Colonic mucosa (tissue), 4 donors: ENCODE measurements around the gene STARD9. TPM values are rescaled to one million over a fixed set of nuclear protein-coding genes. Genes with fewer than 3 reads are reported as not detected.
A peak's percentile ranks its signal among the peaks of the same experiment; 100 is the strongest.
"Not testable (repeated sequence)": the region's sequence is repeated elsewhere in the genome, so short reads cannot be mapped to it uniquely, and the experiment has no call there.

ENCODE experiments used
- DNase-seq: peaks from one replicate; pipeline ENCODE4 v3.0.0-alpha.2; 2020
- H3K27ac ChIP-seq: fragments of 200-600 bp; one replicate; pipeline ENCODE4 v1.8.0; 2021
- H3K27me3 ChIP-seq: fragments of 200-600 bp; one replicate; pipeline ENCODE4 v1.8.0; 2021
- H3K36me3 ChIP-seq: fragments of 200-600 bp; one replicate; pipeline ENCODE4 v1.8.0; 2021
- H3K4me1 ChIP-seq: fragments of 200-600 bp; one replicate; pipeline ENCODE4 v1.8.0; 2021; ENCODE audit warnings: mild to moderate bottlenecking
- H3K4me3 ChIP-seq: fragments of 200-600 bp; one replicate; pipeline ENCODE4 v1.8.0; 2021
- H3K9ac ChIP-seq, 2 donors: one replicate each; pipeline ENCODE4 v1.7.0; 2013; ENCODE audit warnings: control low read depth in 2 of 2, low read depth in 2 of 2, low read length in 2 of 2
- H3K9me3 ChIP-seq: fragments of 200-600 bp; one replicate; pipeline ENCODE4 v1.8.0; 2021
- intact Hi-C: fragments of 100-400 bp; cut with DNase I; formaldehyde crosslinking; loops from one replicate; pipeline ENCODE4 v1.14.1; 2022
- total RNA-seq, 2 donors: library from RNA; stranded (reverse); fragmentation: NEBNext Ultra II Directional in 1 of 2; extraction: Animal tissue kit (Norgen Biotek cat#: 25700) in 1 of 2; gene quantifications; one replicate each; pipeline ENCODE4 v1.2.1, GENCODE V29; 2021
- TF ChIP-seq, protein P1 (sequence below): fragments of 200-600 bp; IDR thresholded peaks from one replicate; pipeline ENCODE4 v1.8.0; 2022; ENCODE audit warnings: antibody characterized with exemption, mild to moderate bottlenecking
- donor health status: healthy.
- donor health status: DM: no; HTN: no; CAD: no.
- donor health status: DM: no; HTN: no; CAD: no.

The STARD9 gene
- total RNA-seq, 2 donors from 2014 or later = 4.7 to 5.2 TPM

GRCh38 chr15:42548249-42549031, 27.0 kb upstream of the STARD9 start, which contains the start of the genes HAUS2 and LRRC57:
HAUS2 (plus strand) TSS chr15:42548838; CDS start chr15:42548873, 35 bp downstream.
LRRC57 (minus strand) TSS chr15:42548793; CDS start chr15:42548434, 359 bp downstream.
- DNase-seq = peak; percentile 93
- no peaks in the 10 kb centered on the region for H3K27me3 ChIP-seq
- peak within 1 kb of the TSS; percentile 89 for H3K27ac ChIP-seq
- TF ChIP-seq, protein P1, sequence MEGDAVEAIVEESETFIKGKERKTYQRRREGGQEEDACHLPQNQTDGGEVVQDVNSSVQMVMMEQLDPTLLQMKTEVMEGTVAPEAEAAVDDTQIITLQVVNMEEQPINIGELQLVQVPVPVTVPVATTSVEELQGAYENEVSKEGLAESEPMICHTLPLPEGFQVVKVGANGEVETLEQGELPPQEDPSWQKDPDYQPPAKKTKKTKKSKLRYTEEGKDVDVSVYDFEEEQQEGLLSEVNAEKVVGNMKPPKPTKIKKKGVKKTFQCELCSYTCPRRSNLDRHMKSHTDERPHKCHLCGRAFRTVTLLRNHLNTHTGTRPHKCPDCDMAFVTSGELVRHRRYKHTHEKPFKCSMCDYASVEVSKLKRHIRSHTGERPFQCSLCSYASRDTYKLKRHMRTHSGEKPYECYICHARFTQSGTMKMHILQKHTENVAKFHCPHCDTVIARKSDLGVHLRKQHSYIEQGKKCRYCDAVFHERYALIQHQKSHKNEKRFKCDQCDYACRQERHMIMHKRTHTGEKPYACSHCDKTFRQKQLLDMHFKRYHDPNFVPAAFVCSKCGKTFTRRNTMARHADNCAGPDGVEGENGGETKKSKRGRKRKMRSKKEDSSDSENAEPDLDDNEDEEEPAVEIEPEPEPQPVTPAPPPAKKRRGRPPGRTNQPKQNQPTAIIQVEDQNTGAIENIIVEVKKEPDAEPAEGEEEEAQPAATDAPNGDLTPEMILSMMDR = no peak
- H3K9ac ChIP-seq = peak within 1 kb of the TSS; percentile 72 to 83
- peaks cover 4% of the 10 kb centered on the region for H3K36me3 ChIP-seq
- intact Hi-C loops = no loop called here
- H3K4me1 ChIP-seq = no peaks in the 10 kb centered on the region
- H3K9me3 ChIP-seq = no peaks in the 10 kb centered on the region
- H3K4me3 ChIP-seq = peak within 1 kb of the TSS; percentile 73

DNA sequence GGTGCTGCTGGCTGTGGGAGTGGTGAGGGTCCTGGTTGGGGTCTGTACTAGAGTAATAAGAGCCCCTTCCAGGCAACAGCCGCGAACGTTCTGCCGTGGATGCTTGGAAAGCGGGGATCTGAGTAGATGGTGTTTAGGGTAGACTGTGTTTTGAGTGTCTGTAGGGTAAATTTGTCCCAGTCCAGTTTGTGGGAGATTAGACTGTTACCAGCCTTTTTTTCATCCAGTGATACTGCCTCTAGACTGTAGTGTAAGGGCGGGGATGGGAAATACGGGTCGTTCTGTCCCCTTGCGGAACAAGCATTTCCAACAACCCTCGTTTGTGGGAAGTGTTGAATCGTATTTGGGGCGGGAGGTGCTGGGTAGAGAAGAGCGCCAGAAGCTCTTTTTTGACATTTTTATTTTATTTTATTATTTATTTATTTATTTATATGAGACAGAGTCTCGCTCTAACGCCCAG, 26.3 kb upstream of the STARD9 start:
- H3K27ac ChIP-seq = peak overlapping the region; percentile 89
- intact Hi-C loops = no loop called here
- H3K9me3 ChIP-seq = no peaks in the 10 kb centered on the region
- TF ChIP-seq, protein P1 = no peak
- H3K4me3 ChIP-seq = peak overlapping the region; percentile 73
- peak overlapping the region; percentile 72 to 83 for H3K9ac ChIP-seq
- H3K27me3 ChIP-seq = no peaks in the 10 kb centered on the region
- no peak for DNase-seq
- no peaks in the 10 kb centered on the region for H3K4me1 ChIP-seq
- no peaks in the 10 kb centered on the region for H3K36me3 ChIP-seq

DNA sequence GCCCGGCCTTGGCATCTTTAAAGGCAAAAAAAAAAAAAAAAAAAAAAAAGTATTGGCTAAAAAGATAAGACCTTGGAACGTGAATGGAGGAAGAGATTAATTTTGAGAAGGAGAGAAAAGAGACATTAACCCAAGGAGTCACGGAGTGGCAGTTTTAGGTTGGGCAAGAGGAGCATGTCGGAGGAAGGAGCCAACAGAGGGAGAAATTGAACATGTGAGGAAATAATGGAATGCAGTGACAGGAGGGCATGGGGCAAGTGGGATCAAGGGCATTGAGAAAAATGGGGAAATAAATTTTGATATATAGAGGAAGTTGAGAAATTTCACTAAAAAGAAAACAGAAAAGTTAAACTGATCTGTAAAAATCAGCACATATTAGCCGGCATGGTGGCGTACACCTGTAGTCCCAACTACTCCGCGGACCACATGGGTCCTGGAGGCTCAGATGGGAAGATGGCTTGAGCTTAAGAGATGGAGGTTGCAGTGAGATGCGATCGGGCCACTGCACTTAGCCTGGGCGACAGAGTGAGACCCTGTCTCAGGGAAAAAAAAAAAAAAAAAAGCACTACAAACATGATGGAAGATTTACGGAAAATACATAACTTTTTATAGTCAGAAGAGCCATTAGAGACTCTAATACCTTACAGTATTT, 25.5 kb upstream of the STARD9 start:
- Histone ChIP-seq H3K4me1 (no peaks in the 10 kb centered on the region), H3K36me3 (no peaks in the 10 kb centered on the region), H3K9me3 (no peaks in the 10 kb centered on the region), H3K27me3 (no peaks in the 10 kb centered on the region), H3K27ac (no peak overlapping the region), H3K9ac (peak overlapping the region in 1 of 2 donors; percentile 28), H3K4me3 (peak overlapping the region; percentile 73)
- TF ChIP-seq, protein P1 = no peak
- intact Hi-C loops = no loop called here
- no peak for DNase-seq

DNA sequence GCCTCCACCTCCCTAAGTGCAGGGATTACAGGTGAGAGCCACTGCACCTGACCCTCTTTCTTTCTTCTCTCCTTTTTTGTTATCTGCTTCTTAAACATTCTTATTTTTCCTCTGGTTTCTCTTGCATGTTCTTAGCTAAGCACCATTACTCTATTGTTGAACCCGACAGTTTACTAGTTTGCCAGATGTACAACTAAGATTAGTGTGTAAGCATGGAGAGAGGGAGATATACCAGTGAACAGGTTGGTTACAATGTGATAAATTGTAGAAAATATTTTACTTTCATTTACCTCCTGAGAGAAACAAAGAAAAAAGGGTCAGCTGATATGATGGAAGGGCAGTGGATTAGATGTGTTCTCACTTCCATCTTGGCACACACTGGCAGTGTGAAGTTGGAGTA, 21.9 kb upstream of the STARD9 start:
- no peak for DNase-seq
- no peaks in the 10 kb centered on the region for H3K36me3 ChIP-seq
- no peaks in the 10 kb centered on the region for H3K27me3 ChIP-seq
- no peak overlapping the region for H3K4me3 ChIP-seq
- TF ChIP-seq, protein P1 = no peak
- no peak overlapping the region for H3K9ac ChIP-seq
- no peaks in the 10 kb centered on the region for H3K9me3 ChIP-seq
- no peak overlapping the region for H3K27ac ChIP-seq
- H3K4me1 ChIP-seq = no peaks in the 10 kb centered on the region
- intact Hi-C loops = no loop called here

- H3K4me1 ChIP-seq, H3K9me3 ChIP-seq, DNase-seq, H3K27ac ChIP-seq, intact Hi-C loops, H3K4me3 ChIP-seq, H3K27me3 ChIP-seq, H3K36me3 ChIP-seq, H3K9ac ChIP-seq: not testable (repeated sequence)
Measured at GRCh38 chr15:42556550-42557207, 18.7 kb upstream of the STARD9 start.
